ENCODE results near the gene ITGA4. TPM values are rescaled to one million over a fixed set of nuclear protein-coding genes. Genes with fewer than 3 reads are reported as not detected.

Gene ITGA4
- total RNA-seq, result 100 to 1,000 TPM in 1 of 4 donors, 1 to 10 TPM in 2, under 1 TPM in 1; 0.51 to 112 (median 4.5) TPM

- peak within 1 kb of the TSS; percentile 29 to 37 for H3K4me3 ChIP-seq
- peaks cover 0 to 9% of the 10 kb centered on the region in 2 donors for H3K27me3 ChIP-seq
- H3K27ac ChIP-seq, result peak within 1 kb of the TSS; percentile 23 to 52
- DNase-seq, result peak; percentile 27 to 61
- intact Hi-C loops (cut with DNase I; ENCODE audit: low total_unique reads), result no loop called here
- H3K4me1 ChIP-seq, result no peaks in the 10 kb centered on the region
- no peaks in the 10 kb centered on the region for H3K36me3 ChIP-seq
- no peak for TF ChIP-seq POLR2A (IDR thresholded peaks at IDR 0.05)
- TF ChIP-seq CTCF (IDR thresholded peaks at IDR 0.05), result peak; percentile 13 to 38 (median 34)
- H3K9me3 ChIP-seq, result no peaks in the 10 kb centered on the region
Observed at GRCh38 chr2:181457121-181457740, at the start of gene ITGA4. Gene ITGA4 (plus strand): TSS chr2:181457386. CDS start chr2:181457655, 269 bp downstream.

GRCh38 chr2:181408861-181409260 is 48.3 kb upstream of the ITGA4 start:
- Histone ChIP-seq H3K4me1 (no peaks in the 10 kb centered on the region), H3K9me3 (no peaks in the 10 kb centered on the region), H3K27me3 (no peaks in the 10 kb centered on the region), H3K27ac (no peak overlapping the region), H3K4me3 (no peak overlapping the region), H3K36me3 (no peaks in the 10 kb centered on the region)
- TF ChIP-seq POLR2A (IDR thresholded peaks at IDR 0.05) (no peak), CTCF (IDR thresholded peaks at IDR 0.05) (no peak)
- no peak for DNase-seq
- intact Hi-C loops (cut with DNase I; ENCODE audit: low total_unique reads), result no loop called here

- peaks cover 0 to 3% of the 10 kb centered on the region in 2 donors for H3K9me3 ChIP-seq
- intact Hi-C loops (cut with DNase I; ENCODE audit: low total_unique reads), result no loop called here
- no peaks in the 10 kb centered on the region for H3K4me1 ChIP-seq
- no peak overlapping the region for H3K27ac ChIP-seq
- H3K27me3 ChIP-seq, result no peaks in the 10 kb centered on the region
- DNase-seq, result no peak
- H3K36me3 ChIP-seq, result no peaks in the 10 kb centered on the region
- H3K4me3 ChIP-seq, result no peak overlapping the region
- TF ChIP-seq CTCF (IDR thresholded peaks at IDR 0.05) (no peak), POLR2A (IDR thresholded peaks at IDR 0.05) (no peak)
Observed at GRCh38 chr2:181411105-181411849, 45.9 kb upstream of the ITGA4 start.

- H3K27me3 ChIP-seq, result no peaks in the 10 kb centered on the region
- intact Hi-C loops (cut with DNase I; ENCODE audit: low total_unique reads), result no loop called here
Observed at GRCh38 chr2:181419129-181419855, 37.9 kb upstream of the ITGA4 start.

More at GRCh38 chr2:181419129-181419855, 37.9 kb upstream of the ITGA4 start:
- no peak for DNase-seq
- Histone ChIP-seq H3K27ac (no peak overlapping the region), H3K4me1 (no peaks in the 10 kb centered on the region), H3K36me3 (no peaks in the 10 kb centered on the region), H3K4me3 (no peak overlapping the region), H3K9me3 (peaks cover 0 to 5% of the 10 kb centered on the region in 2 donors)
- TF ChIP-seq CTCF (IDR thresholded peaks at IDR 0.05) (no peak), POLR2A (IDR thresholded peaks at IDR 0.05) (no peak)

All from uterus (tissue), 4 donors.